Measurements from ENCODE around the gene THAP7. TPM values are rescaled to one million over a fixed set of nuclear protein-coding genes. Genes with fewer than 3 reads are reported as not detected.
"Not testable (repeated sequence)": the region's sequence is repeated elsewhere in the genome, so short reads cannot be mapped to it uniquely, and the experiment has no call there.

Gene THAP7
- total RNA-seq, 1 donor, result 22.9 TPM

- peak overlapping the region; percentile 38 for H3K4me3 ChIP-seq (ENCODE audit: low read depth, low read length)
- peak; percentile 64 for DNase-seq (ENCODE audit: low read depth)
- TF ChIP-seq CTCF (IDR thresholded peaks at IDR 0.05; ENCODE audit: insufficient read depth, low read depth, low read length), result no peak
Observed at GRCh38 chr22:21044931-21045584, 43.1 kb upstream of the THAP7 start.

- TF ChIP-seq CTCF (IDR thresholded peaks at IDR 0.05; ENCODE audit: insufficient read depth, low read depth, low read length), result no peak
- DNase-seq (ENCODE audit: low read depth), result no peak
- peak overlapping the region; percentile 38 for H3K4me3 ChIP-seq (ENCODE audit: low read depth, low read length)
Observed at GRCh38 chr22:21043860-21044535, 42.1 kb upstream of the THAP7 start.

- H3K4me3 ChIP-seq (ENCODE audit: low read depth, low read length), result no peak overlapping the region
- no peak for DNase-seq (ENCODE audit: low read depth)
- TF ChIP-seq CTCF (IDR thresholded peaks at IDR 0.05; ENCODE audit: insufficient read depth, low read depth, low read length), result no peak
Observed at GRCh38 chr22:21042978-21043859, 41.3 kb upstream of the THAP7 start.

GRCh38 chr22:21041937-21042336 lies 40.0 kb upstream of the THAP7 start:
- peak; percentile 19 for DNase-seq (ENCODE audit: low read depth)
- no peak overlapping the region for H3K4me3 ChIP-seq (ENCODE audit: low read depth, low read length)
- no peak for TF ChIP-seq CTCF (IDR thresholded peaks at IDR 0.05; ENCODE audit: insufficient read depth, low read depth, low read length)

- not testable (repeated sequence) for H3K4me3 ChIP-seq (ENCODE audit: low read depth, low read length); DNase-seq (ENCODE audit: low read depth)
Observed at GRCh38 chr22:21039158-21039557, 37.2 kb upstream of the THAP7 start.

- H3K4me3 ChIP-seq (ENCODE audit: low read depth, low read length), result no peak overlapping the region
- DNase-seq (ENCODE audit: low read depth), result peak; percentile 81
Observed at GRCh38 chr22:21038405-21038804, 36.5 kb upstream of the THAP7 start.

More at GRCh38 chr22:21038405-21038804, 36.5 kb upstream of the THAP7 start:
- TF ChIP-seq CTCF (IDR thresholded peaks at IDR 0.05; ENCODE audit: insufficient read depth, low read depth, low read length), result no peak
